IPS-18c (cell line): Measurements from ENCODE around the gene EFNB2.
A peak's percentile ranks its signal among the peaks of the same experiment; 100 is the strongest.

ENCODE experiments used
- H3K4me3 ChIP-seq: 2 replicates; pipeline ENCODE4 v1.7.0; 2013; ENCODE audit warnings: low read depth, mild to moderate bottlenecking, low read length, moderate library complexity; ENCODE audit not compliant: insufficient read depth
- H3K9me3 ChIP-seq: one replicate; pipeline ENCODE4 v1.6.1; 2013; ENCODE audit warnings: mild to moderate bottlenecking, low read length, moderate library complexity; ENCODE audit not compliant: control insufficient read depth, insufficient read depth

The EFNB2 gene

DNA sequence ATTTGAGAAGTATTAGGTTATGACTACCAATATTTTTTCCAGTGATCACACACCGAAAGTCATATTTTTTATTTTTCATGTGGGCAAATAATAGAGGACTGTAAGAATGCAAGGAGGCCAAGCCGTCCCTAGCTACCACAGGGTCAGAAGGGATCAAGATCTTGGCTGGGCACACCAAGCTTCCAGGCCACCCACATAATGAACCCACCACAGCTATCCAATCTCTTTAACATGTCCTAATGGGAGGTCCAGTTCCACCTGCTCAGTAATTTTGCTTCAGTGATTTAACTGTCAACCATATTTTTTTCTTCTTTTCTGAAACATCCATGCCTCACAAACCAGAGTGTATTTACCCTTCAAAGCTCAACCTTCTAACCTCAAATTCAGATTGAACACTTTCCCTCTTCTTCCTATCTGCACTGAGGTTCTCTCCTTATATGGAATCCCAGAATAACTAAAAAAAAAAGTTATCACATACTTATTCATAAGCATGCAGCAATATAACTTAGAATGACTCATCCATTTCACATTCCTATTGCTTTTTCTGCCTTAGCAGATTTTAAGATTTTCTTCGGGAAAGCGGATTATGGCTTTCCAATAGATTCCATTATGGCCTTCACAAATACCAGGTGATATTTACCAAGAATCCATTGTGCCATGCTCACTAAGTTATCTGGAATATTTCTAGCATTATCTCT, 20.3 kb upstream of the EFNB2 start:
- Histone ChIP-seq H3K4me3 (no peak overlapping the region), H3K9me3 (no peaks in the 10 kb centered on the region)

DNA sequence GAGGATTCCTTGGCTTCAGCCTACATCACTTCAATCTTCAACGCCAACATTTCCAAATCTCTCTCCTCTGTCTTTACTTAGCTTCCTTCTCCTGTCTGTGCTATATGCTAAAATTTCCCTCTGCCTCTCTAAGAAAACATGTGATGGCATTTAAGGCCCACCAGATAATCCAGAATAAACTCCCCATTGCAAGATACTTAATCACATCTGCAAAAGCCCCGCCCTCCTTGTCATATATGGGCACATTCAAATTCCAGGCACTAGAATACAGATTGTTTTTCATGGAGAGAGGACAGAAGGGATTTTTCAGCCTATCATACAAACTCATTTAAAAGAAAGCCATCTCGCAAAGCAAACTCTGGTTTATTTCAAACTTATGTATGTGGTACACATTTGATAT, 16.3 kb upstream of the EFNB2 start:
- Histone ChIP-seq H3K9me3 (no peaks in the 10 kb centered on the region), H3K4me3 (no peak overlapping the region)

DNA sequence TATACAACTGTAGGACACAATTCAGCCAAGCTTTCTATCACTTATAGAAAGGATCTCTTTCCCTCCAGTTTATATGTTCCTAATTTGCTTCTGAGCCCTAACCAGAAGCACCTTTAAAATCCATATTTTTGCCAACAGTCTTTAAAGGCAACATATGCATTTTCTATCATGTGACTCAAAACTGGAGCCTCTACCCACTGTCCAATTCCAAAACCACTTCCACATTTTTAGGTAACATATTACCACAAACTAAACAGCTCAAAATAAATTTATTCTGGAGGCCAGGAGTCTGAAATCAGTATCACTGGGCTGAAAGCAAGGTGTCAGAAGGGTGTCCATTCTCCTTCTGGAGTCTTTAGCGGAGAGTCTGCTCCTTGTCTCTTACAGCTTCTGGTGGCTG, 15.9 kb upstream of the EFNB2 start:
- no peak overlapping the region for H3K4me3 ChIP-seq
- no peaks in the 10 kb centered on the region for H3K9me3 ChIP-seq

DNA sequence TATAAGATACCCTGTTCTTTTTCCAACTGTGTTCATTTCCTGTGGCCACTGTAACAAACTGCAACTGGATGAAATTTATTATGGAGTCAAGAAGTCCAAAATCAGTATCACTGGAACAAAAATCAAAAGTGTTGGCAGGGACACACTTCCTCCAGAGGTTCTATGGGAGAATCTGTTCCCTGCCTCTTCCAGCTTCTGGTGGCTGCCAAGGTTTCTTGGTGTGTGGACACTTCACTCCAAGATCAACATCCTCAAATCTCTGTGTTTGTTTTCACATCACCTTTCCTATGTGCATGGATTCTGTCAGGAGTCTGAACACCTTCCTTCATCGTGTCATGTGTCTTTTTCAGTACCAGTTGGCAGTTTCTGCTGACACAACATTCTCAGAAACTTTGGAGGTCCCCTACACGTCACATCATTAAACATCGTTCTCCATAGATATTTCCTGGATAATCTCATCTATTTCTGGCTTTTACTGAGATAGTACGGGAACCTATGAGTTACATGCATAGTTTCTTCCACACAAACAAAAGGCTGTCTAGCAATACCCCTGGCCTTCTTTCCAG, 15.2 kb upstream of the EFNB2 start:
- H3K4me3 ChIP-seq, result no peak overlapping the region

DNA sequence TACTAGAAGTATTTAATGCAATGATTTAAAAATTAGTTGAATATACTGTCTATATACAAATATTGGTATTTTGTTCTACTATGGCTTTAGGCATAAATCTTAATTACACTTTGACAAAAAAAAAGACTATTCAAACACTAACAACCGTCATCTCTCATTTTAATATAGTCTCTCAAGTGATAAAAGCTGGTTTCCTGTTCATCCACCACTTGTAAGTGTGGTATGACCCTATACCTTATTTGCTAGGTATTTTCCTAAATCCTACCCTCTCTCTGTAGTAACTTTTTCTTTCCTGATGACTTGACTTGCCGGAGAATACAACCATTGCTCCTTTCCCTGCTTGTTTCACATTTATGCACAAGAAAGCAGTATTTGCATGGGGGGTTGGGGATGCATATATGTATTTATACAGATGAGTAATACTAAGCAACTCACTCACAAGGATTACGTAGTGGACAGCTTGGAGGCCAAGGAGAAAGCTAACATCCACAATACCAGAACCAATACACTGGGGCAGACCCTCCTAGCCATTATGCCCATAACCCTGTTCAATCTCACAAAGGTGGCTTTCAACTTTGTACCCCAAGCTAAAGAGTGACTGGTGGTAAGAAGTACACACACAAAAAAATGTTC, 12.7 kb upstream of the EFNB2 start:
- no peaks in the 10 kb centered on the region for H3K9me3 ChIP-seq
- no peak overlapping the region for H3K4me3 ChIP-seq

More for the DNA sequence above, 15.2 kb upstream of the EFNB2 start:
- no peaks in the 10 kb centered on the region for H3K9me3 ChIP-seq

DNA sequence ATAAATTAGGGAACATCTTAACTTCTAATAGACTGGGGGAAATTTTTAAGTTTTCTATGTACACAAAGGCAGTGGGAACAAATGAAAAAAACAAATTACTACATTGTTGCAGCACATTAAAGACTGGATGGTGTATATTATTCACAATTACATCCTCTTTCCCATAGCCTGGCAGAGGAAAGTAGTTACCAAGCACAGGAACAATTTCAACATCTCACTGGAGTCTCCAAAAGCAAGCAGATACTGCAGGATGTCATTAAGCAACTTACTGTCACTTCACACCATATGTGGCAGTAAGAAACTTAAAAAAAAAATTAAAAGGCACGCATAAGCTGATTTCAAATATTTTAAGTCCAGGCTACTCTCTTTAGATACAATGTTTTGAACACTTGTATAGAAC, 6.4 kb upstream of the EFNB2 start:
- no peaks in the 10 kb centered on the region for H3K9me3 ChIP-seq

DNA sequence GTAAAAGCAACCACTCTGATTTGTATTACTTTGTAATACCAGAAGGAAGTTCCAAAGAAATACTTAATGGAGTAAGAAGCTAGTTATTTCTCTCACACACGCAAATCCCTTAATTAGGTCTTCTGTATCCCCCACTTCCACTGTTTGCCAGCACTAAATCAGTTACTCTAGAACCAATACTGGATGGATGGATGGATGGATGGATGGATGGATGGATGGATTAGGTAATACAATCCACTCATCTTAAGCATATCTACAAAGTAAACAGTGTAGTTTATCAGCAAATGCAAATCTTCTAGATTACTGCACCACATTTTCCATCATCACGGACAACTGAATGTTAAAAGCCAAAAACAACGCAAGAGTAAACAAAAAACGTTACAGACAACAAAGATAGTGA, 5.2 kb upstream of the EFNB2 start:
- Histone ChIP-seq H3K9me3 (no peaks in the 10 kb centered on the region), H3K4me3 (no peak overlapping the region)

More for the DNA sequence above, 6.4 kb upstream of the EFNB2 start:
- no peak overlapping the region for H3K4me3 ChIP-seq

DNA sequence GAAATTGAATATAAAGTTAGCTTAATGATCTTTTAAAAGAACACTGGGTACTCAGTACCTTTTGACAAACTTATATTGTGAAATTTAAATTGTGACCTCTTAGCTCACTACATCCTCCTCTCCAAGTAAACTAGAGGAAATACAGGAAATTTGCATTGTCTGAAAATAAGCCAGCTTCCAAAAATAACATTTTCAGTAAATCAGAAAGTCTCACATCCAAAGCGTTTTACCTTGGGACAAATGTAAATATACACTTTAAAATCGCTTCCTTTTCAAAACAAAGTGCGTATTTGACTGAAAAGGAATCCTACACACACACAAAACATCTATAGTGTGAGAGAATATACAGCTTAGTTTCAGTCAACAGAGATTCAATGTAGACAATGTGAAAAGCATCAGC, 2.1 kb upstream of the EFNB2 start:
- H3K4me3 ChIP-seq, result no peak overlapping the region
- H3K9me3 ChIP-seq, result no peaks in the 10 kb centered on the region

DNA sequence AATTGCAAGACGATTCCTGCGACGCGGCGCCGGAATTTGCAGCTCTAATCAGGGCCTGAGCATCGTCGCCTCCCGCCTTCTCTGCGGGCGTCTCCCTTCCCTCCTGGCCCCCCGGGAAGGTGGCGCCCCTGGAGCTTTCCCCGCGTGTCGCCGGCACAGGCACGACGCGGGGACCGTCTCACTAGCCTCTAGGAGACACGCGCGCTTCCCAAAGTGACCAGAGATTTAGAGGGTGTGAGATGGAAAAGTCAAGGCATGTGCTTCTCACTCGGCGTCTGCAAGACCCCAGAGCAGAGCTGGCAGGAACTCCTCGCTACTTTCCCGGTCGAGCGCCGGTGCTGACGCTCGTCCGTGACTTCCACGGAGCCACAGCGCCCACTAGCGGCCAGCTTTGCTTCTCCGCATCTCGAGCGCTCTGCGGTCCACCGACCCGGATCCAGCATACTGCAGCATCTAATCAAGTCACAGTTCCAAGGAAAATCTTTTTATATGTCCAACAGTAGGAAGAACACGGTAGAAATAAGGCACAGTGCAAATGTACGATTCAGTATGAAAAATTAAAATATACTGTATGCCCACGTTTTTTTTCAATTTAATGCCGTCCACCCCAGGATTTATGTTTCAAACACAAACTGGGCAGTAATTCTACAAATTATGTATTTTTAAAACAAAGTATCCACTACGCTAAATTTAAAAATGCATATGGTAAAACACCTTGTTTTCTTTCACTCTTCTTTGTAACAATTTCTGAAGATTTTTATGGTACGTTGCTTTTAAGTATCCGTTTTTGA, 977 bp upstream of the EFNB2 start:
- Histone ChIP-seq H3K9me3 (no peaks in the 10 kb centered on the region), H3K4me3 (peak overlapping the region; percentile 61)

DNA sequence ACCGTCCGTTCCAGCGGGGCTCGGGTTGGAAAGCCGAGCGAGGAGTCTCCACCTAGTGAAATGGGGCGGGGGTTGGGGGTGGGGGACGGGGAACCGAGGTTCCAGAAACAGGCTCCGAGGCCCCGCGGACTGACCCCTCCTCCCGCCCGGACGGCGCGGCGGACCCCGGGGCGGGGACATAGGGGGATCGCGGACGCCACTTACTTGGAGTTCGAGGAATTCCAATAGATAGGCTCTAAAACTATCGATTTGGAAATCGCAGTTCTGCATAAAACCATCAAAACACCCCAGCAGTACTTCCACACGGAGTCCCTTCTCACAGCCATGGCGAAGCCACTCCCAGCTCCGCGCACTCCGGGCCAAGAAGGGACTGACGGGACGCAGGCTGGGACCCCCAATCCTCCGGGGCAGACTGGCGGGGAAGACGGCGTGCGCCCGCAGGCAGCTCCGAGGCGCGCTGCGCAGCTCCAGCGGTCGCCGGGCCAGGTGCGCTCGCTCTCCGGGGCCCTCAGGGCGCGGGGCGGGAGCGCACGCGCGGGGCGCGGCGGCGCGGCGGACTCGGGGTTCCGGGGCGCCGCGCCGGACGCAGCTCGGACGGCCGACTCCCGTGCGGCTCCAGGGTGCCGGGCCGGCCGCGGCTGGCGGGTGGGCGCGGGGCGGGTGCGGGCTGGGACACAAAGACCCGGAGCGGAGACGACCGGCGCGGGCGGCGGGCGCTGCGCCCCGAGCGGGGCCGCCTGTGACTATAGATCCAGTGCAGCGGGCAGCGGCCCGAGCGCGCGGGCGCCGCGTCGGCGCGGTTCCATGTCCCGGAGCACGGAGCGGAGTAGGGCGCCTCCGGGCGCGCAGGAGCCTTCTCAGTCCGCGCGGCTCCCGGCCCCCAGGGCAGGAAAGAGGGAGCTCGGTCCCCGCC, 567 bp downstream of the EFNB2 start:
- H3K9me3 ChIP-seq, result no peaks in the 10 kb centered on the region
- H3K4me3 ChIP-seq, result peak overlapping the region; percentile 82

DNA sequence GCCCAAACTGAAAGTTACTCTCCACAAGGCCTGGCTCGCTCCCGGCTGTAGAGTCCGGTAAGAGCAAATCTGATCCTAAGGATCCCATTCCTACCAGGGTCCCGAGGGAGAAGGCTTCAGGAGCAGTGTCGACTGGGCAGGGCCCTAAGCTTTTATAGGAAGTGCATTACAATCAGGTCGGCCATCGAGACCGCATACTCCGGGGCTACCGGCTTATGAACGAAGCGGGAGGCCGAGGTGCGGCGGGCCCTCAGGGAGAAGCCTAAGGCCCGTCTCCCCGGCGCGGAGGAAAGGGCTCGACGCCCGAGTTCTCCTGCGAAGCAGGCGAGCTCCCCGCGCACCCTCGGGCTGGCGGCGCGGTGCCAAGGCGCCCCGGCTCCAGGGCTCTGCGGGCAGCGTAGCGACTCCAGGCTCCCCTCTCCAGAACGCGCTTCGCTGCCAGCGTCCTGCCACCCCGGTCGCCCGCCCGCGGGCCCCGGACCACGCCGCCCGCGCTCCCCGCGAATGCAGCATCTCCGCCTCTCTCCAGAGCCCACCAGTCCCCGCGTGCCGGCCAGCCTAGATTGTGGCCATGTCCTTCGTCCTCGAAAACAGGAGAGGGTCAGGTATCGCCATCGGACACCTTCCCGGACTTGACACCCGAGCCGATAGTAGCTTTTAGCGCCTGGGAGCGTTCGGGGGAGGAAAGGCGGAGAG, 1.4 kb downstream of the EFNB2 start:
- H3K9me3 ChIP-seq, result no peaks in the 10 kb centered on the region
- peak overlapping the region; percentile 82 for H3K4me3 ChIP-seq

DNA sequence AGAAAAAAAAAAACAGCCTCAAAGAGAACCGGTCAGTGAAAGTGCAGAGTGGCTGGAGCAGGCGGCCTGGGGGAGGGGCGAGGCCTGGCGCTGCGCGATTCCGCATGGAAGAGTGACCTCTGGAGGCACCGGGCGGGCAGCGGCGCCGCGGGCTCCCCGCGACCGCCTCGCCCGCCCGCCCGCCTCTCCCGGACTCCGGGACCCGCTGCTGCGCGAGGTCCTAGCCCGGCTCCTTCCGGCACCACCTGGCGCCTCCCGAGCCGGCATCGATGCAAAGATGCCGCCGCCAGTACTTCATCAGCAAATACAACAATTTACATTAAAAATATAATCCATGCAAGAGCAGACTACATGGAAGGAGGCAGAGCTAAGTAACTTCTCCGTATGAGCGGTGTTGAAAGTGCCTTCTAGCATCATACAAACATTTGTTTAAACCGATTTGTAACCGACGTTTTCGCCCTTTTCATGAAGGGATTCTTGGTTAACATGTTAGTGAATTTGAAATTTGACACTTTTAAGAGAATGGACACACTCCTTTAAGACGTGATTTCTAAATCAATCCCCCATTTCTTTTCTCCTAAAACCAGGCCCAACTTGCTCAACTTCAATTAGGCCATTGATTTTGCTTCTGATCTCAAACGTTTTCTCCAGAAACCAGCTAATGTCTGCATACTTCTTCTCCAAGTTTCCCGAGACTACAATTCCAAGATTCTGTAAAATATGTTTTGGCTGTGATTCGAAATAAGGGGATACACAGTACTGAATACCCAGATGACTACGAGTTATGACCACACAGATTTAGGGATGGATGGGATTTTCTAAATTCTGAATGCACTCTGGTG, 2.1 kb downstream of the EFNB2 start:
- no peaks in the 10 kb centered on the region for H3K9me3 ChIP-seq
- peak overlapping the region; percentile 82 for H3K4me3 ChIP-seq

DNA sequence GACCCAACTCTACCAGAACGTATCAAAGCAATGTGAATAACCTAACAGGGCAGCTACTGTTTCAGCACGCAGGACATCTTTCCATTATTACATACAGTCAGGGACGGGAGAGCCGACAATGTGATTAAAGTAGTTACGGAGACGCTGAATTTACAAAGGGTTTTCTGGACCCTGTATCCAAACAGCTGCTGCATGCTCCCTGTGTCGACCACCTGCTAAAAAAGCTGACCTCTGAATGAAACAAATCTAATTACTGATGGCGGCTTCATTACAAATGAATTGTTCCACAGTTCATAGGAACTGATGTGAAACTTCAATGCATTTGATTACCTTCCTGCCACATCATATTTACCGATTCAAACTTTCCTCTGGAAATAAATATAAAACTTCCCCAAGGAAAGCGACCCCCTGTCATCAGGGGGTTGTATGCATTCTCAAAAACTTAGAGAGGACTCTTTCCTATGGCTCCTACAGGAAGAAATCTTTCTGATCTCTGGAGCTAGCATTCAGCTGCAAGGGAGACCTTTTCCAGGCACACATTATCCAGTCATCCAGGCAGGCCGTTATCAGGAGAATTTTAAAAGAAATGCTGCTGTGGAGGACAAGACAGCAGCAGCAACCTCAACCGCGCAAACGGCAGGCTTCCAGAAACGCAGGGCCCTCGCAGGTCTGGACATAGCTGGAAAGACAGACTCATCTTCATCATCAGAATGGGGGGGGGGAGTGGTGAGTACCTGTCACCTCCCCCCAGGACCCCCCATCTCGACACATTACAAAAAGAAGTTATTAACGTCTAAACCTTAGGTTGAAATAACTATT, 3.1 kb downstream of the EFNB2 start:
- H3K4me3 ChIP-seq, result peak overlapping the region; percentile 12; the same call in 1 of the 2 replicates
- no peaks in the 10 kb centered on the region for H3K9me3 ChIP-seq

DNA sequence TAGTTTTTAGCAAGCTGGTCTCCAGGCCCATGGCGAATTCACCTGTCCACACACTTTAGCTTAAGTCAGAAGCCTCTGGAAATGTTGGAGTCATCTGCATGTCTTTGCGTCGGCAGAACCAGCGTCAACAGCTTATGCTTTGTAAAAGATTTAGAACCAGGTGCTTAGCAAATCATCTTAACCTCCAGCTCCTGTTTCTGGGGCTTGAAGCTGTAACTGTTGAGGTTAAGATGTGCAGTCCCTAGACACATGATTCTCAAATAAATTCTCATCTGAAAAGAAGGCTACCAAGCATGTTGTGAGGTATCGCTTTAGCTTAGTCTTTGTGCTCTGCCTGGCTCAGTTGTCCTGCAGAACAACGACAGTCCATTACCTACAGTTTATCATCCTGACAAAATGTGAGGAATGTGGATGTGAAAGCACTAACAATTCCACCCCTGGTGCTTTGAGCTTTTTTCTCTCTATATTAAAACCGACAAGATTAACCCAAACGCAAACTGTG, 4.4 kb downstream of the EFNB2 start:
- no peaks in the 10 kb centered on the region for H3K9me3 ChIP-seq
- peak overlapping the region; percentile 1; the same call in 1 of the 2 replicates for H3K4me3 ChIP-seq
